ENCODE data around the gene ACVRL1.

Gene ACVRL1

DNA sequence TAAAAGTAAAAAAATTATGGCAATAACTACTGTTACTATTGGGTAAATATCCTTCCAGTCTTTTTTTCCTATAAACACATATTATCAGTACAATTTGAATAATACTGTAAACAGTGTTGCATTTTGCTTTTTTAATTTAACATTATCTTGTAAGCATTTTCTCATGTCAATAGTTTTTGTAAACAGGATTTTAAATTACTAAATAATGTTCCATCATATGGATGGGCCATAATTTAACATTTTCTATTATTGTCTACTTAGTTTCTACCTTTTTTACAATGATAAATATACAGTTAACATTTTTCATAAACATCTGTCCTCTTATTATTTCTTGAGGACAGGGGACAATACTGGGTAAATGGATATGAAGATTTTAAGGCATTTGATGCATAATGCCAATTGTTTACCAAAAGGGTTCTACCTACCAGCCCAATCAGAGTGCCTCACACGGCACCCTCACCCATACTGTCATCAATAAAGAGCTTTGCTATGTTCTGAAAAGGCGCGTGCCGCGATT, 43.4 kb downstream of the ACVRL1 start:
- POLR2A ChIA-PET, result interaction anchor here (1.6 kb wide), 1 partner anchor 20 kb away, joined by 4 read pairs; no protein-coding TSS in a partner anchor
- CTCF ChIA-PET, result interaction anchor here (0.6 kb wide), 1 partner anchor 127 kb away, joined by 3 read pairs; no protein-coding TSS in a partner anchor
- no peak for DNase-seq (ENCODE audit: extremely low spot score)
- TF ChIP-seq FOXA1 (IDR thresholded peaks at IDR 0.05) (no peak), TARDBP (IDR thresholded peaks at IDR 0.05) (no peak), SP1 (IDR thresholded peaks at IDR 0.05) (no peak), BHLHE40 (IDR thresholded peaks at IDR 0.05; ENCODE audit: borderline replicate concordance) (no peak), NFRKB (IDR thresholded peaks at IDR 0.05) (no peak), HDGF (IDR thresholded peaks at IDR 0.05; ENCODE audit: borderline replicate concordance) (no peak), FOXK2 (IDR thresholded peaks at IDR 0.05) (no peak), ARNT (IDR thresholded peaks at IDR 0.05) (no peak), CTBP1 (IDR thresholded peaks at IDR 0.05; ENCODE audit: borderline replicate concordance) (no peak), FOXM1 (IDR thresholded peaks at IDR 0.05; ENCODE audit: borderline replicate concordance) (no peak), L3MBTL2 (conservative IDR thresholded peaks at IDR 0.05) (no peak), ZNF384 (IDR thresholded peaks at IDR 0.05) (no peak), SUZ12 (IDR thresholded peaks at IDR 0.05) (no peak), ELF4 (IDR thresholded peaks at IDR 0.05) (no peak), LEF1 (IDR thresholded peaks at IDR 0.05; ENCODE audit: borderline replicate concordance) (no peak)
- TF ChIP-seq, protein P1, sequence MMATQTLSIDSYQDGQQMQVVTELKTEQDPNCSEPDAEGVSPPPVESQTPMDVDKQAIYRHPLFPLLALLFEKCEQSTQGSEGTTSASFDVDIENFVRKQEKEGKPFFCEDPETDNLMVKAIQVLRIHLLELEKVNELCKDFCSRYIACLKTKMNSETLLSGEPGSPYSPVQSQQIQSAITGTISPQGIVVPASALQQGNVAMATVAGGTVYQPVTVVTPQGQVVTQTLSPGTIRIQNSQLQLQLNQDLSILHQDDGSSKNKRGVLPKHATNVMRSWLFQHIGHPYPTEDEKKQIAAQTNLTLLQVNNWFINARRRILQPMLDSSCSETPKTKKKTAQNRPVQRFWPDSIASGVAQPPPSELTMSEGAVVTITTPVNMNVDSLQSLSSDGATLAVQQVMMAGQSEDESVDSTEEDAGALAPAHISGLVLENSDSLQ (IDR thresholded peaks at IDR 0.05), result no peak

DNA sequence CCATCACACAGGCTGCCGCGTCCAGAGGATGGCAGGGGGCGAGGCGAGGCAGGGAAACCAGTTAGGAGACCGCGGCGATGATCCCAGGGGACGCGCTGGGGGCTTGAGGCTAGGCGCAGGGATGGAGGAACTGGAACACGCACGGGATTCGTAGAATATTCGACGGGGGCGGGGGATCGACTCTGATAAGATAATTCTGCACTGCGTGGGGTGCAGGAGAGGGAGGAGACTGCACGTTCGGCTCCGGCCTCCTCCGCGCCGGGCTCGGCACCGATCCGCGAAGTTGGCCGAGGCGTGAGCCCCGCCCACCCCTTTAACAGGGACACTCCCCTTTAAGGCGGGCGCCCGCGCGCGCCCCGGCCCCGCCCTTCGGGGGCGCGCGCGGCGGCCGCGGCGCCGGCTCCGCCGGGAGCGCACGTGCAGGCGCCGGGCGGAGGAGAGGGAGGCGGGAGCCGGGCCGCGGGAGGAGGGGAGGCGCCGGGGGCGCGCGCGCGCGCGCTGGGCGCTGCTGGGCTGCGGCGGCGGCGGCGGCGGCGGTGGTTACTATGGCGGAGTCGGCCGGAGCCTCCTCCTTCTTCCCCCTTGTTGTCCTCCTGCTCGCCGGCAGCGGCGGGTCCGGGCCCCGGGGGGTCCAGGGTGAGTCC, 44.0 kb downstream of the ACVRL1 start, which contains the start of gene ACVR1B:
TSS of gene ACVR1B (plus strand) at position 501 of the 644 bp plus-strand sequence. CDS start at position 546, 45 bp downstream.
- ChIA-PET POLR2A (interaction anchor here (1.6 kb wide), 1 partner anchor 19 kb away, joined by 4 read pairs; no protein-coding TSS in a partner anchor), CTCF (interaction anchor here (0.5 to 0.6 kb wide), 3 partner anchors 81 to 1471 kb away, joined by 3 to 4 read pairs (median 3); no protein-coding TSS in a partner anchor)
- peak; percentile 91 for DNase-seq (ENCODE audit: extremely low spot score)
- no peak for TF ChIP-seq FOXK2 (IDR thresholded peaks at IDR 0.05)
- TF ChIP-seq L3MBTL2 (conservative IDR thresholded peaks at IDR 0.05), result peak; percentile 98

DNA sequence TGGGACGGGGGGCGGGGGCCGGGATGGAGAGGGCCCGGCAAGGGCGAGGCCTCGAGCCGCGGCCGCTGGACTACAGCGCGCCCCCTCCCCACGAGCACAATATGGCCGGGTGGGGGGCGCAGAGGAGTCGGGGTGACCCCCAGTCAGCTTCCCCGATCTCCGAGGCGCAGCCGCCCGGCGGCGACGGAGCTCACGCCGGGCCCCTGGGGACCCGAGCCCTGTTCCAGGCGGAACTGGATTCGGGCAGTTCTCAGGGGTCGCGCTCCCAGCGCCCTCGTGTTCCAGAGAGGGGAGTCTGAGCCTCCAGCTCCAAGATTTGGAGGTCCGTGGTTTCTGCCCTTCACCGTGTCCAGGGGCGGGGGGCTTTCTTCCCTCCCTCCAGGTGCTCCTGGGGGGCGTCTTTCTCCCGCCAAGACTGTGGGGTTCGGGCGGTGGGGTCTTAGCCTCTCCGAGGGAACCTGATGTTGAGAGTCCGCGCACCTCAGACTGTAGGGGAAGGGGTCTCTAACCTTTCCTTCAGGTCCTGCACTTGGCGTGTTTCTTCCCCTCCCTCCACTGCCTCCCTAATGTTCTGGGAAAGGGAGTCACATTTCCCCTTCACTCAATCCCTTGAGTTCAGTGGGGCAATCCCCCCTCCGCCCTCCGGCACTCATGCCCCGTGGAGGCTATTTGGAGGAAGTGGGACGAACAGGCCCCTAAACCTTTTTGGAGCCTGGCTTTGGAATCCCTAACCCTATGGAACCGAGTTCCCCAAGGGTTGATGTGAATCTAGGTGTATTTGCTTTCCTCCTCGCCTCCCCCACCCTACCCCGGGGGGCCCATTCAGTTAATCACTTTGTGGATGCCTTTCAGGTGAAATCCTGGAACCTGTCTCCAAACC, 44.8 kb downstream of the ACVRL1 start:
- no peak for TF ChIP-seq TARDBP (IDR thresholded peaks at IDR 0.05)
- TF ChIP-seq FOXA1 (IDR thresholded peaks at IDR 0.05), result no peak
- TF ChIP-seq FOXK2 (IDR thresholded peaks at IDR 0.05), result no peak
- TF ChIP-seq, protein P1 (IDR thresholded peaks at IDR 0.05), result no peak
- no peak for TF ChIP-seq SP1 (IDR thresholded peaks at IDR 0.05)
- no peak for TF ChIP-seq ARNT (IDR thresholded peaks at IDR 0.05)
- TF ChIP-seq NFRKB (IDR thresholded peaks at IDR 0.05), result no peak
- no peak for TF ChIP-seq FOXM1 (IDR thresholded peaks at IDR 0.05; ENCODE audit: borderline replicate concordance)
- no peak for TF ChIP-seq HDGF (IDR thresholded peaks at IDR 0.05; ENCODE audit: borderline replicate concordance)
- TF ChIP-seq CTBP1 (IDR thresholded peaks at IDR 0.05; ENCODE audit: borderline replicate concordance), result no peak
- no peak for DNase-seq (ENCODE audit: extremely low spot score)
- ChIA-PET CTCF (interaction anchor here (0.5 to 0.6 kb wide), 2 partner anchors 81 to 1472 kb away, joined by 3 to 4 read pairs; no protein-coding TSS in a partner anchor), POLR2A (interaction anchor here (1.6 kb wide), 1 partner anchor 19 kb away, joined by 4 read pairs; no protein-coding TSS in a partner anchor)

DNA sequence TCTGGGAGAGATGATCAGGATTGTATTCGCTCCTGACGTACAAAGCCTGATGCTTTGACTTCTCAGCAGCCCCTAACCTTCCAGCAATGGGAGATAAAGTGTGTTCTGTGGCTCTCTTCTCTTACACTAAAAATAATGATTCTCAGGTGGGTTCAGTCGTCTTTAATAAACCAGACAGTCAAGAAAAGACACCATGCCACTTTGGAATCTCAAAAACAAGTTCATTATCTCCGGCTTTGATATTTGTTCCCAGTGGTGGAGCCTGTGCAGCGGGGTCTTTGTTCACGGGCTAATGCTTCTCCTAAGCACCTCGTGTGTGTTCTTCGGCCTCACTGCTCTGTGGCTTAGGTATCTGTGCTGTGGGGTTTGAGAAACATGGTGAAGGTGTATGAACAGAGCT, 45.8 kb downstream of the ACVRL1 start:
- POLR2A ChIA-PET, result no interaction called here
- DNase-seq (ENCODE audit: extremely low spot score), result no peak

DNA sequence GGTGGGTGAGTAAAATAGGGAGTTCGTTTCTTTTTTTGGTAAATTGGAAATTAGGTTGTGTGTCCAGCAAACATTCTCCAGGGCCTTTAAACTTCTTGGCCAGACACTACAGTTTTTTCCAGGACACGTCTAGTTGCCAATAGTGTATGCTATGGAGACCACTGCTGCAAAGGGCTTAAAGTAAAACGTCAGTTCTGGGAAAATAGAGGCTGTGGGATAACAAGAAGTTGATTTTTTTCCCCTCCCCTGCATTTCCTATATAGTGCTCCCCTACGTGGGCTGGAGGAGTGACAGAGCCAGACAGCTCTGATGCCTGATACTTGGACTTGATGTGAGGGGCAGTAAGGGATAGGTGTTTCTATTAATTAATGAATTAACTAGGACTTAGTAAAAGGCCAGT, 46.6 kb downstream of the ACVRL1 start:
- no peak for DNase-seq (ENCODE audit: extremely low spot score)
- ChIA-PET POLR2A (no interaction called here), CTCF (interaction anchor here (0.6 kb wide), 1 partner anchor 185 kb away, joined by 5 read pairs; no protein-coding TSS in a partner anchor)
- TF ChIP-seq BHLHE40 (IDR thresholded peaks at IDR 0.05; ENCODE audit: borderline replicate concordance), result no peak
- TF ChIP-seq CTBP1 (IDR thresholded peaks at IDR 0.05; ENCODE audit: borderline replicate concordance), result no peak

More for the DNA sequence above, 45.8 kb downstream of the ACVRL1 start:
- TF ChIP-seq SP1 (IDR thresholded peaks at IDR 0.05), result no peak
- TF ChIP-seq ARNT (IDR thresholded peaks at IDR 0.05), result no peak
- no peak for TF ChIP-seq LEF1 (IDR thresholded peaks at IDR 0.05; ENCODE audit: borderline replicate concordance)
- TF ChIP-seq HDGF (IDR thresholded peaks at IDR 0.05; ENCODE audit: borderline replicate concordance), result no peak
- no peak for TF ChIP-seq FOXA1 (IDR thresholded peaks at IDR 0.05)
- TF ChIP-seq L3MBTL2 (conservative IDR thresholded peaks at IDR 0.05), result no peak
- TF ChIP-seq TARDBP (IDR thresholded peaks at IDR 0.05), result no peak
- TF ChIP-seq FOXK2 (IDR thresholded peaks at IDR 0.05), result no peak
- no peak for TF ChIP-seq FOXM1 (IDR thresholded peaks at IDR 0.05; ENCODE audit: borderline replicate concordance)
- TF ChIP-seq ELF4 (IDR thresholded peaks at IDR 0.05), result no peak
- CTCF ChIA-PET, result interaction anchor here (0.6 kb wide), 1 partner anchor 186 kb away, joined by 5 read pairs; no protein-coding TSS in a partner anchor

Measured in HEK293T (cell line).